NAMALWA (cell line): ENCODE measurements around the gene STX11.

Experiments used
- DNase-seq: peaks from one replicate; pipeline ENCODE4 v3.0.0-alpha.2; 2015; ENCODE audit warnings: low spot score

The STX11 gene

GRCh38 chr6:144143106-144143505 lies 7.2 kb upstream of the STX11 start:
- no peak for DNase-seq

GRCh38 chr6:144143878-144144277 lies 6.4 kb upstream of the STX11 start:
- DNase-seq = no peak

- DNase-seq = no peak
Observed at GRCh38 chr6:144144996-144145395, 5.3 kb upstream of the STX11 start.

GRCh38 chr6:144145541-144145940 lies 4.8 kb upstream of the STX11 start:
- no peak for DNase-seq

- no peak for DNase-seq
Observed at GRCh38 chr6:144148886-144149285, 1.4 kb upstream of the STX11 start.

- no peak for DNase-seq
Observed at GRCh38 chr6:144149558-144149893, 791 bp upstream of the STX11 start.

- peak; percentile 70 for DNase-seq
Observed at GRCh38 chr6:144150710-144151657, 667 bp downstream of the STX11 start.

- DNase-seq = no peak
Observed at GRCh38 chr6:144152334-144152900, 2.1 kb downstream of the STX11 start.

- DNase-seq = no peak
Observed at GRCh38 chr6:144153260-144153659, 2.9 kb downstream of the STX11 start.

- DNase-seq = no peak
Observed at GRCh38 chr6:144153971-144154370, 3.7 kb downstream of the STX11 start.

GRCh38 chr6:144155529-144155928 lies 5.2 kb downstream of the STX11 start:
- DNase-seq = no peak

- DNase-seq = no peak
Observed at GRCh38 chr6:144156338-144156737, 6.0 kb downstream of the STX11 start.

- DNase-seq = no peak
Observed at GRCh38 chr6:144156991-144157390, 6.7 kb downstream of the STX11 start.

- no peak for DNase-seq
Observed at GRCh38 chr6:144158133-144158532, 7.8 kb downstream of the STX11 start.

- no peak for DNase-seq
Observed at GRCh38 chr6:144159223-144159622, 8.9 kb downstream of the STX11 start.

- no peak for DNase-seq
Observed at GRCh38 chr6:144159742-144160141, 9.4 kb downstream of the STX11 start.

GRCh38 chr6:144160431-144161005 lies 10.2 kb downstream of the STX11 start:
- no peak for DNase-seq

GRCh38 chr6:144161975-144162374 lies 11.7 kb downstream of the STX11 start:
- no peak for DNase-seq

- peak; percentile 24 for DNase-seq
Observed at GRCh38 chr6:144162977-144163376, 12.7 kb downstream of the STX11 start.

- no peak for DNase-seq
Observed at GRCh38 chr6:144165784-144166183, 15.5 kb downstream of the STX11 start.

GRCh38 chr6:144170044-144170443 lies 19.7 kb downstream of the STX11 start:
- DNase-seq = no peak

GRCh38 chr6:144171406-144171805 lies 21.1 kb downstream of the STX11 start:
- no peak for DNase-seq

GRCh38 chr6:144174006-144174405 lies 23.7 kb downstream of the STX11 start:
- no peak for DNase-seq
